HG03354 (cell line): ENCODE results near the gene ENOX1.

Source experiments
- ATAC-seq: cut with Tn5 transposase; IDR thresholded peaks from one replicate; pipeline ENCODE4 v1.9.1; 2021; ENCODE audit warnings: mild to moderate bottlenecking; ENCODE audit not compliant: unreplicated experiment, poor library complexity, severe bottlenecking

The ENOX1 gene

GRCh38 chr13:43786472-43786765 lies 353 bp downstream of the ENOX1 start:
- ATAC-seq: no peak

- no peak for ATAC-seq
Observed at GRCh38 chr13:43785650-43786471, 911 bp downstream of the ENOX1 start.

GRCh38 chr13:43785261-43785649 lies 1.5 kb downstream of the ENOX1 start:
- no peak for ATAC-seq

- no peak for ATAC-seq
Observed at GRCh38 chr13:43784496-43784895, 2.3 kb downstream of the ENOX1 start.

GRCh38 chr13:43783820-43784219 lies 3.0 kb downstream of the ENOX1 start:
- no peak for ATAC-seq

GRCh38 chr13:43782686-43783085 lies 4.1 kb downstream of the ENOX1 start:
- no peak for ATAC-seq

GRCh38 chr13:43780666-43781065 lies 6.1 kb downstream of the ENOX1 start:
- ATAC-seq: no peak

GRCh38 chr13:43776501-43777079 lies 10.2 kb downstream of the ENOX1 start:
- no peak for ATAC-seq

- ATAC-seq: no peak
Observed at GRCh38 chr13:43776006-43776405, 10.8 kb downstream of the ENOX1 start.

GRCh38 chr13:43773602-43774001 lies 13.2 kb downstream of the ENOX1 start:
- ATAC-seq: no peak

GRCh38 chr13:43770871-43771270 lies 15.9 kb downstream of the ENOX1 start:
- no peak for ATAC-seq

GRCh38 chr13:43769529-43769928 lies 17.2 kb downstream of the ENOX1 start:
- ATAC-seq: no peak

GRCh38 chr13:43767341-43767931 lies 19.3 kb downstream of the ENOX1 start:
- ATAC-seq: no peak

- ATAC-seq: no peak
Observed at GRCh38 chr13:43766725-43767124, 20.0 kb downstream of the ENOX1 start.

GRCh38 chr13:43764349-43764748 lies 22.4 kb downstream of the ENOX1 start:
- ATAC-seq: no peak

GRCh38 chr13:43763143-43763759 lies 23.5 kb downstream of the ENOX1 start:
- ATAC-seq: no peak

- ATAC-seq: no peak
Observed at GRCh38 chr13:43761616-43762315, 25.0 kb downstream of the ENOX1 start.

- ATAC-seq: no peak
Observed at GRCh38 chr13:43760257-43760656, 26.5 kb downstream of the ENOX1 start.

GRCh38 chr13:43758834-43759233 lies 27.9 kb downstream of the ENOX1 start:
- no peak for ATAC-seq

- no peak for ATAC-seq
Observed at GRCh38 chr13:43757266-43757665, 29.5 kb downstream of the ENOX1 start.
